GM19397 (cell line): ENCODE results near the gene MYL12B.
A peak's percentile ranks its signal among the peaks of the same experiment; 100 is the strongest.

Experiments used
- ATAC-seq: cut with Tn5 transposase; IDR thresholded peaks from one replicate; pipeline ENCODE4 v1.9.1; 2021; ENCODE audit warnings: mild to moderate bottlenecking, moderate library complexity; ENCODE audit not compliant: unreplicated experiment

The MYL12B gene

DNA sequence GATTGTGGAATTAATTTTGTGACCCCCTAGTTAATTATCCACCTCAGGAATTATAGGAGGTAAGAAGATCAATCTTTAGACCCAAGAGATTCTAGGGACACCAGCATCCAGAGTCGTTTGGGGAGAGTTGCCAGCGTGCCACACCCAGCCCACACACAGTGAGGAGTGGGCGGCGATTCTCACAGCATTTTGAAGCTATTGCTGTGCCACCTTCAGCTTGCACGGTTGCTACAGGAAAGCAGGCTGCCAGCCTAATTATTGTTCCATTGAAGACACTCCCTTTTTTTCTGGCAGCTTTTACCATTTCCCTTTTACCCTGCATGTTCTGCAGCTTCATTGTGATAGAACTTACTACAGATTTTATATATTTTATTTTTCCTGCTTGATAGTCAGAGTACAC lies 27.5 kb upstream of the MYL12B start:
- ATAC-seq, result no peak

DNA sequence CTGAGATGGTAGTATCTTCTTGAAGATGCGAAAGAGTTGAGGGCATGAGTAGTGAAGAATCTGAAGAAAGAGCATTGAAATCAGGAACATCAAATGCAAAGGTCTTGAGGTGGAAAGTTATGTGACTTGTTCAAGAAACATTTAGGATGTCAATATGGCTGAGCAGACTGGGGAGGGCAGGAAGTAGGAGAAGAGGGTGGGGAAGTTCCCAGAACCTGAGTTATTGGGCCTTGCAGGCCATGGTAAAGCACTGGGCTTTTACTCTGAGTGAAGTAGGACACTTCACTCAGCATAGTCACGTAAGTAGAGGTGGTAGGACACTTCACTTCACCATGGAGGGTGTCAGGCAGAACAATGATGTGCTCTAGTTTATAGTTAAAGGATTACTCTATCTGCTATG lies 26.1 kb upstream of the MYL12B start:
- ATAC-seq, result no peak

- no peak for ATAC-seq
Observed at GRCh38 chr18:3236470-3236869, 25.5 kb upstream of the MYL12B start.

- no peak for ATAC-seq
Observed at GRCh38 chr18:3238742-3239141, 23.2 kb upstream of the MYL12B start.

DNA sequence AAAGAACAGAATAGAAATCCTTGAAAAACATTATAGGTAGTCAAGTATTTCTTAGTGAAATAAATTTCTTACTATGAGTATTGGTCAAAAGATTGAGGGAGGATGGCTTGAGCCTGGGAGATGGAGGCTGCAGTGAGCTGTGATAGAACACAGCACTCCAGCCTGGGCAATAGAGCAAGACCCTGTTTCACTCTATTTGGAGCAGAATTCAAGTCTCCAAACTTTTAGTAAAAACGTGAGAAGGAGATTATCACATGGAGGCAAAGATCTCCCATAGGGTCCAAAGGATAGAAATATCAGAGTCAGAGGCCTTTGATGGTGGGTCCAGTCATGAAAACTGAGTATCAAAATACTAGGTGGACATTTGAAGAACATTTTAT lies 16.8 kb upstream of the MYL12B start:
- no peak for ATAC-seq

- peak; percentile 41 for ATAC-seq
Observed at GRCh38 chr18:3245853-3246634, 15.9 kb upstream of the MYL12B start.

- ATAC-seq, result no peak
Observed at GRCh38 chr18:3246635-3247239, 15.2 kb upstream of the MYL12B start.

GRCh38 chr18:3247240-3248061 lies 14.5 kb upstream of the MYL12B start, which contains the start of gene MYL12A:
MYL12A (plus strand) TSS chr18:3247801; CDS start chr18:3253248, 5,447 bp downstream.
- ATAC-seq, result peak; percentile 85

GRCh38 chr18:3248062-3248657 lies 13.8 kb upstream of the MYL12B start:
- ATAC-seq, result no peak

GRCh38 chr18:3248658-3249359 lies 13.1 kb upstream of the MYL12B start:
- ATAC-seq, result no peak

GRCh38 chr18:3250237-3251107 lies 11.5 kb upstream of the MYL12B start:
- ATAC-seq, result no peak

- no peak for ATAC-seq
Observed at GRCh38 chr18:3251249-3251962, 10.5 kb upstream of the MYL12B start.

GRCh38 chr18:3251963-3252277 lies 10.0 kb upstream of the MYL12B start:
- no peak for ATAC-seq

GRCh38 chr18:3252843-3253242 lies 9.1 kb upstream of the MYL12B start:
- ATAC-seq, result no peak

GRCh38 chr18:3254725-3255124 lies 7.2 kb upstream of the MYL12B start:
- ATAC-seq, result no peak

DNA sequence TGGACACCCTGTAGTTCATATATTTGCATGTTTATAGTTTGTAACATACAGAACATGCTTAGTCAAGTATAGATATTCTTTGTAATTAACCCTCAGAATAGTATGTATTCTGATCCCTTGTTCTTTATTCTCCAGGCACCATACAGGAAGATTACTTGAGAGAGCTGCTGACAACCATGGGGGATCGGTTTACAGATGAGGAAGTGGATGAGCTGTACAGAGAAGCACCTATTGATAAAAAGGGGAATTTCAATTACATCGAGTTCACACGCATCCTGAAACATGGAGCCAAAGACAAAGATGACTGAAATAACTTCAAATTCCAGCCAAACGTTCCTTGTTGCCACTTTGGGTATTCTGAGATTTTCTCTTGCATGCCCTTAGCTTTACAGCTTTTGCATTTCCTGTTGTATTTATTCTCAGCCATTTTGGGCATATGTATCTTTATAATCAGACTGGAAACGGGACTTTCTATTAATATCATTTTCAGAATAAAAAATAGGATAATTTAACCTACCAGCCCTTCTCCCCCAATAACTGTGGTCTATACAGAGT lies 6.2 kb upstream of the MYL12B start:
- no peak for ATAC-seq

GRCh38 chr18:3256693-3257626 lies 5.0 kb upstream of the MYL12B start:
- no peak for ATAC-seq

- no peak for ATAC-seq
Observed at GRCh38 chr18:3257627-3258120, 4.3 kb upstream of the MYL12B start.
